Lung (tissue), 12 donors: Measurements from ENCODE around the gene SND1. TPM values are rescaled to one million over a fixed set of nuclear protein-coding genes. Genes with fewer than 3 reads are reported as not detected.

Experiments
- ATAC-seq: fragments of 200-7000 bp; cut with Tn5 transposase; one replicate; pipeline ENCODE4 v1.9.1; 2020; ENCODE audit warnings: moderate number of reproducible peaks; ENCODE audit not compliant: insufficient read depth, low FRiP score
- DNase-seq, 3 donors: peaks; one replicate each; pipeline ENCODE4 v3.0.0-alpha.2; 2013 to 2017
- H3K27ac ChIP-seq, 2 donors: one replicate each; pipeline ENCODE4 v1.5.1; 2013; ENCODE audit warnings: mild to moderate bottlenecking in 2 of 2, moderate library complexity in 2 of 2, control low read depth in 1 of 2, inconsistent platforms in 1 of 2, low read depth in 1 of 2, low read length in 1 of 2
- H3K27me3 ChIP-seq, 3 donors: one replicate each; pipeline ENCODE4 v1.5.1; 2013; ENCODE audit warnings: low read length in 2 of 3; ENCODE audit not compliant: control insufficient read depth in 3 of 3, insufficient read depth in 3 of 3
- H3K36me3 ChIP-seq, 4 donors: one replicate each; pipeline ENCODE4 v1.5.1; 2013; ENCODE audit warnings: low read length in 4 of 4, mild to moderate bottlenecking in 1 of 4, moderate library complexity in 1 of 4; ENCODE audit not compliant: control insufficient read depth in 4 of 4, insufficient read depth in 4 of 4
- H3K4me1 ChIP-seq, 5 donors: one replicate each; pipeline ENCODE4 v1.5.1; 2013; ENCODE audit warnings: low read length in 5 of 5, mild to moderate bottlenecking in 2 of 5, moderate library complexity in 1 of 5; ENCODE audit not compliant: control insufficient read depth in 5 of 5, insufficient read depth in 5 of 5
- H3K4me3 ChIP-seq: one replicate; pipeline ENCODE4 v1.5.1; 2013; ENCODE audit warnings: mild to moderate bottlenecking, control low read depth, moderate library complexity
- H3K9ac ChIP-seq, 2 donors: one replicate each; pipeline ENCODE4 v1.5.1; 2013; ENCODE audit warnings: low read length in 2 of 2, control low read depth in 1 of 2; ENCODE audit not compliant: insufficient read depth in 1 of 2
- H3K9me3 ChIP-seq, 4 donors: one replicate each; pipeline ENCODE4 v1.5.1; 2013; ENCODE audit warnings: low read length in 3 of 4, mild to moderate bottlenecking in 1 of 4, moderate library complexity in 1 of 4; ENCODE audit not compliant: control insufficient read depth in 4 of 4, insufficient read depth in 3 of 4
- WGBS, 2 donors: extraction: QIAGEN DNeasy Blood & Tissue Kit; methylation state at CpG; one replicate each; pipeline ENCODE4 v1.1.7; 2013; 5-methylcytosine and 5-hydroxymethylcytosine counted together
- polyA plus RNA-seq, 2 donors: library from polyadenylated mRNA; stranded (reverse); fragments of 200-250 nt; gene quantifications; one replicate each; pipeline ENCODE4 v1.2.1, GENCODE V29; 2013
- total RNA-seq, 2 donors: library from RNA; depleted of rRNA in 1 of 2; stranded (reverse); fragments of >200 nt in 1 of 2; gene quantifications; one replicate each; pipeline ENCODE4 v1.2.1, GENCODE V29; 2014 to 2021
- TF ChIP-seq, protein P1 (sequence below): IDR thresholded peaks from 2 replicates; pipeline ENCODE4 v1.5.1; 2012; ENCODE audit warnings: mild to moderate bottlenecking; ENCODE audit errors: control extremely low read depth, extremely low read depth
- donor health status: control.
- donor health status: control.
- donor health status: Bipolar disorder and iron deficiency.
- donor health status: healthy.
- donor health status: DM: yes; HTN: yes; CAD: no.

SND1 gene
- total and polyA plus RNA-seq, 4 donors: 94.5 to 210 (median 137) TPM

DNA sequence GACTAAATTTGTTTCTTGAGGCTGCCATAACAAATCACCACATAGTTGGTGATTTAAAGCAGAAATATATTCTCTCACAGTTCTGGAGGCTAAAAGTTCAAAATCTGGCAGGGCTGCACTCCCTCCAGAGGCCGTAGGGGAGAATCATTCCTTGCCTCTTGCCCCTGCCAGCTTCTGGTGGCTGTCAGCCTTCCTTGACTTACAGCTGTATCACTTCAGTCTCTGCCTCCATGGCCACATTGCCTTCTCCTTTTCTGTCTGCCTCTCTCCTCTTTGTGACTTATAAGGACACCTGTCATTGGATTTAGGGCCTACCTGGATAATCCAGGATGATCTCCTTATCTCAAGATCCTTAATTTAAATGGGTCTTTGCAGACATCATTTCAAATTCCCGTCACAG is 385.1 kb downstream of the SND1 start:
- Histone ChIP-seq H3K4me3 (no peak overlapping the region), H3K27me3 (peaks cover 0 to 10% (median 6%) of the 10 kb centered on the region in 3 donors), H3K9ac (no peak overlapping the region), H3K9me3 (no peaks in the 10 kb centered on the region), H3K36me3 (peaks cover 0 to under 1% (median 0%) of the 10 kb centered on the region in 4 donors), H3K4me1 (peaks cover 0 to 10% (median 6%) of the 10 kb centered on the region in 5 donors), H3K27ac (no peak overlapping the region)
- 94 to 97% methylated on average over 2 of the region's 2 CpGs for WGBS, 2 donors
- TF ChIP-seq, protein P1, sequence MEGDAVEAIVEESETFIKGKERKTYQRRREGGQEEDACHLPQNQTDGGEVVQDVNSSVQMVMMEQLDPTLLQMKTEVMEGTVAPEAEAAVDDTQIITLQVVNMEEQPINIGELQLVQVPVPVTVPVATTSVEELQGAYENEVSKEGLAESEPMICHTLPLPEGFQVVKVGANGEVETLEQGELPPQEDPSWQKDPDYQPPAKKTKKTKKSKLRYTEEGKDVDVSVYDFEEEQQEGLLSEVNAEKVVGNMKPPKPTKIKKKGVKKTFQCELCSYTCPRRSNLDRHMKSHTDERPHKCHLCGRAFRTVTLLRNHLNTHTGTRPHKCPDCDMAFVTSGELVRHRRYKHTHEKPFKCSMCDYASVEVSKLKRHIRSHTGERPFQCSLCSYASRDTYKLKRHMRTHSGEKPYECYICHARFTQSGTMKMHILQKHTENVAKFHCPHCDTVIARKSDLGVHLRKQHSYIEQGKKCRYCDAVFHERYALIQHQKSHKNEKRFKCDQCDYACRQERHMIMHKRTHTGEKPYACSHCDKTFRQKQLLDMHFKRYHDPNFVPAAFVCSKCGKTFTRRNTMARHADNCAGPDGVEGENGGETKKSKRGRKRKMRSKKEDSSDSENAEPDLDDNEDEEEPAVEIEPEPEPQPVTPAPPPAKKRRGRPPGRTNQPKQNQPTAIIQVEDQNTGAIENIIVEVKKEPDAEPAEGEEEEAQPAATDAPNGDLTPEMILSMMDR: no peak
- ATAC-seq (no peak), DNase-seq (no peak)

DNA sequence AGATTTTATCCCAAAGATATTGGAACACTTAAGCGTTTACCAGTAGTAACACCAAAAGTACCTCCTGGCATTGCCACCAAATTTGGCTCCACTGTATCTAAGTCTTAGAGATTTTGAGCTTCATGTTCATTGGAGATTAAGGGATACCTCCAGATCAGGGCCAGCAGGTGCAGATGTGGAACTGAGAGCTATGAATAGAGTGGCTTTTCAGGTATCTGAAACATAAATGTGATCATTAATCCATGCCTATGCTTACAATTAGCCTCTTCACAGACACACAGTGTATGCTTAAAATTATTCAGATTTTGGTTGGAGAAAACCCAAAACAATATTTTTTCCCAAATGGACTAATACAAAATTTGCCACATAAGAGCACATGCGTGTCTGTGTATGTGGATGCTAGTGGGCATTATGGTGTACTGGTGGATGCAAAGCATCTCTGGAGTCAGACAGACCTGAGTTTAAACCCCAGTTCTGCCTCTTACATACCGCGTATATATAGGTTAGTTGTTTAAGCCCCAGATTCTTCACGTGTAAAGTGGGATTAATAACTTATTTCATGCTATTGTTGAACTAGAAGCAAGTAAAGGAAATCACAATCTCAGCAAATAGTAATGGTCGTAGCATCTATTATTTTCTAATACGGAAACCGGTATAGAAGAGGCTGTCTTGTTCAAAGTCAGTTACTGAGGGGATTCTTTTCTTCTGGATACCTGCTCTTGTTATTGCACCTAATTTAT is 386.1 kb downstream of the SND1 start:
- Histone ChIP-seq H3K4me1 (peaks cover 0 to 5% (median 1%) of the 10 kb centered on the region in 5 donors), H3K9me3 (no peaks in the 10 kb centered on the region), H3K9ac (no peak overlapping the region), H3K36me3 (peaks cover 0 to 4% (median 0%) of the 10 kb centered on the region in 4 donors), H3K27ac (no peak overlapping the region), H3K27me3 (peaks cover 0 to 10% (median 6%) of the 10 kb centered on the region in 3 donors), H3K4me3 (no peak overlapping the region)
- WGBS, 2 donors: 97 to 98% methylated on average over 8 of the region's 8 CpGs
- TF ChIP-seq, protein P1: no peak
- ATAC-seq (no peak), DNase-seq (no peak)

DNA sequence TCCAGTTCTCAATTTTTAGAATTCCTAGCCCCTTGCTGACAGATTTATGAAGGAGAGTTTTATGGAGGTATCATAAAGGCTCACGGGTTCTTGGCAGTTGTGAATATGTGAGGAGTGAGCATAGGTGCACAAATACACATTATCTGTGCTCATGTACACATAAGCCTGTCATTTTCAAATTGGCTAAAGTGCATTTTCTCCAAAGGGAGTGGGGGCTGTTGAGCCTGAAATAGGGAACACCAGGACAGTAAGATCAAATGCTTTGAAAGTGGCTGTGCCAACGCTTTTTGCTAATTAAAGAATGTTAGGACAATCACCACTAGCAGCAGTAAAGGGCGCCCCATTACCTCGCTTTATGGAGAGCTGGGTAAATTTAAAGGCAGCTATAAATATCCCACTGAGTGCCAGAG is 387.6 kb downstream of the SND1 start:
- no peak overlapping the region for H3K4me3 ChIP-seq
- H3K27me3 ChIP-seq: no peaks in the 10 kb centered on the region
- peaks cover 0 to 4% (median 0%) of the 10 kb centered on the region in 4 donors for H3K36me3 ChIP-seq
- no peaks in the 10 kb centered on the region for H3K9me3 ChIP-seq
- DNase-seq: no peak
- 92 to 97% methylated on average over 4 of the region's 4 CpGs for WGBS, 2 donors
- ATAC-seq: no peak
- no peaks in the 10 kb centered on the region for H3K4me1 ChIP-seq
- H3K27ac ChIP-seq: no peak overlapping the region
- no peak overlapping the region for H3K9ac ChIP-seq
- TF ChIP-seq, protein P1: no peak

DNA sequence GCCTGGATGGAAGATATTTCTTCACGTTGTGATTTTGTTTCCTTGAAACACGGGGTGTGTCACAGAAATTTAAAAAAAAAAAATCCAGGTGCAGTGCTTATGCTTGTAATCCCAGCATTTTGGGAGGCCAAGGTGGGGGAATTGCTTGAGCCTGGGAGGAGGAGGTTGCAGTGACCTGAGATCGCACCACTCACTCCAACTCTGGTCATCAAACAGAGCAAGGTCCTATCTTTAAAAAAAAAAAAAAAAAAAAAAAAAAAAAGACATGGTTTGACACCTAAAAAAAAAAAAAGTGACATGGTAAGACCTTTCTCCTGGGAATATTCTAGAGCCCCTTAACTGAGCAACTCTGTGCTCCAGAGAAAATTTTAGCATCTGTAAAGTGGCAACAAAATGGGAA is 388.2 kb downstream of the SND1 start:
- no peak overlapping the region for H3K4me3 ChIP-seq
- peaks cover 0 to 4% (median 0%) of the 10 kb centered on the region in 4 donors for H3K36me3 ChIP-seq
- DNase-seq (no peak), ATAC-seq (no peak)
- WGBS, 2 donors: 89 to 91% methylated on average over 3 of the region's 3 CpGs
- TF ChIP-seq, protein P1: no peak
- no peaks in the 10 kb centered on the region for H3K27me3 ChIP-seq
- no peak overlapping the region for H3K27ac ChIP-seq
- no peaks in the 10 kb centered on the region for H3K9me3 ChIP-seq
- H3K4me1 ChIP-seq: no peaks in the 10 kb centered on the region
- H3K9ac ChIP-seq: no peak overlapping the region
